Lower leg skin (tissue), 4 donors: ENCODE data around the gene CACNA1S. TPM values are rescaled to one million over a fixed set of nuclear protein-coding genes. Genes with fewer than 3 reads are reported as not detected.

ENCODE experiments used
- DNase-seq, 2 donors: peaks; one replicate each; pipeline ENCODE4 v3.0.0-alpha.2; 2019; ENCODE audit warnings: low spot score in 2 of 2
- H3K4me3 ChIP-seq: fragments of 200-600 bp; sonication (generic); 2 replicates; pipeline ENCODE4 v1.5.1; 2017; ENCODE audit warnings: mild to moderate bottlenecking, low read depth; ENCODE audit not compliant: poor library complexity, severe bottlenecking
- POLR2A ChIP-seq, 2 donors: fragments of 450-650 bp; IDR thresholded peaks; one replicate each; pipeline ENCODE4 v1.6.1; 2016 to 2017; ENCODE audit warnings: antibody characterized with exemption in 2 of 2, mild to moderate bottlenecking in 1 of 2, moderate library complexity in 1 of 2
- WGBS, 2 donors: methylation state at CpG; one replicate each; pipeline ENCODE4 v1.1.5; 2018; 5-methylcytosine and 5-hydroxymethylcytosine counted together
- intact Hi-C: fragments of 100-400 bp; cut with DNase I; formaldehyde crosslinking; loops from one replicate; pipeline ENCODE4 v1.15.0; 2023; ENCODE audit warnings: low total_unique reads
- total RNA-seq, 4 donors: library from RNA; depleted of rRNA; stranded (reverse); fragments of >200 nt; gene quantifications; one replicate each; pipeline ENCODE4 v1.1.0, GENCODE V29; 2016
- TF ChIP-seq, protein P1 (sequence below), 3 donors: fragments of 450-650 bp; IDR thresholded peaks; one replicate each; pipeline ENCODE4 v1.5.1; 2016; ENCODE audit warnings: antibody characterized with exemption in 3 of 3, mild to moderate bottlenecking in 3 of 3, moderate library complexity in 2 of 3

Gene CACNA1S
- total RNA-seq, 4 donors from 2014 or later: 0.04 TPM; not detected in 3

DNA sequence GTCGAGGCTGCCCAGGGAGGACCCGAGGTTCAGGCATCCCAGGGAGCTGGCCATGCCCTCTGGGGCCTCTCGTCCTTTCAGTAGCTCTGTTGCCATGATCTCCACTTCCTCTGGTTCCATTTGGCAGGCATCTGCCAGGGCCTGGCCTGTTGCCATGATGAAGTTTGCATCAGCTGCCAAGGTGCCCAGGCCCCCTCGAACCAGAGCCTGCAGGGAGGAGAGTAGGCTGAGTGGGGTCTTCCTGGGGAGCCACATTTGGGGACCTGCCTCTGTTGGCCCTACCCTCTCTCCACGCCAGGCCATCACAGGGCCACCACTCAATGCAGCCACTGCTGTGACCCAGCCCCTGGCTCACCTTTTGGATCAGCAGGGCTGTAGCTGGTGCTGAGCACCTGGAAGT is 72.3 kb downstream of the CACNA1S start:
- no peak for DNase-seq
- intact Hi-C loops: loop anchor here (5.0 to 10.0 kb wide), 2 partner anchors 68 to 145 kb away; partner anchors contain the start of gene INAVA
- TF ChIP-seq, protein P1, sequence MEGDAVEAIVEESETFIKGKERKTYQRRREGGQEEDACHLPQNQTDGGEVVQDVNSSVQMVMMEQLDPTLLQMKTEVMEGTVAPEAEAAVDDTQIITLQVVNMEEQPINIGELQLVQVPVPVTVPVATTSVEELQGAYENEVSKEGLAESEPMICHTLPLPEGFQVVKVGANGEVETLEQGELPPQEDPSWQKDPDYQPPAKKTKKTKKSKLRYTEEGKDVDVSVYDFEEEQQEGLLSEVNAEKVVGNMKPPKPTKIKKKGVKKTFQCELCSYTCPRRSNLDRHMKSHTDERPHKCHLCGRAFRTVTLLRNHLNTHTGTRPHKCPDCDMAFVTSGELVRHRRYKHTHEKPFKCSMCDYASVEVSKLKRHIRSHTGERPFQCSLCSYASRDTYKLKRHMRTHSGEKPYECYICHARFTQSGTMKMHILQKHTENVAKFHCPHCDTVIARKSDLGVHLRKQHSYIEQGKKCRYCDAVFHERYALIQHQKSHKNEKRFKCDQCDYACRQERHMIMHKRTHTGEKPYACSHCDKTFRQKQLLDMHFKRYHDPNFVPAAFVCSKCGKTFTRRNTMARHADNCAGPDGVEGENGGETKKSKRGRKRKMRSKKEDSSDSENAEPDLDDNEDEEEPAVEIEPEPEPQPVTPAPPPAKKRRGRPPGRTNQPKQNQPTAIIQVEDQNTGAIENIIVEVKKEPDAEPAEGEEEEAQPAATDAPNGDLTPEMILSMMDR (IDR thresholded peaks at IDR 0.05): no peak
- no peak for TF ChIP-seq POLR2A (IDR thresholded peaks at IDR 0.05)
- H3K4me3 ChIP-seq: no peak overlapping the region
- WGBS, 2 donors: 86 to 88% methylated on average over 5 of the region's 5 CpGs

DNA sequence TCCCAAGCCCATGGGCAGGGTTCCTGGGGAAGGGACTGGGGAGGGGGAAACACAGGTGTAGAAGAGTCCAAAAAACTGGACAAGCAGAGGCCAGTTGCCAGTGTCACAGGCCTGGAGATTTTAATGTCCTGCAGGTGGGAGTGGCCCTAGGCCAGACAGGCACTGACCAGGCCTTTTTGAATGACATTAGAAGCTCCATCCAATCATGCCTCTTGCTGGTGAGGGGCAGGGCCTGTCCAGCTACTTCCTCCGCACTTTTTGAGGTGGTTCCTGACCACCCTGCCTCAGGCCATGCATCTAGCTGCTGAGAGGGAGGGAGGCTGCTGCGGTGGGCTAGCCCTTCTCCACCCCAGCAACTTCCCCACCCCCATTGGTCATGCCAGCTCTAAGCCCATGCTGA is 72.8 kb downstream of the CACNA1S start:
- intact Hi-C loops: no loop called here
- WGBS, 2 donors: 92 to 95% methylated on average over 2 of the region's 2 CpGs
- no peak overlapping the region for H3K4me3 ChIP-seq
- no peak for TF ChIP-seq POLR2A (IDR thresholded peaks at IDR 0.05)
- TF ChIP-seq, protein P1 (IDR thresholded peaks at IDR 0.05): no peak
- DNase-seq: no peak

DNA sequence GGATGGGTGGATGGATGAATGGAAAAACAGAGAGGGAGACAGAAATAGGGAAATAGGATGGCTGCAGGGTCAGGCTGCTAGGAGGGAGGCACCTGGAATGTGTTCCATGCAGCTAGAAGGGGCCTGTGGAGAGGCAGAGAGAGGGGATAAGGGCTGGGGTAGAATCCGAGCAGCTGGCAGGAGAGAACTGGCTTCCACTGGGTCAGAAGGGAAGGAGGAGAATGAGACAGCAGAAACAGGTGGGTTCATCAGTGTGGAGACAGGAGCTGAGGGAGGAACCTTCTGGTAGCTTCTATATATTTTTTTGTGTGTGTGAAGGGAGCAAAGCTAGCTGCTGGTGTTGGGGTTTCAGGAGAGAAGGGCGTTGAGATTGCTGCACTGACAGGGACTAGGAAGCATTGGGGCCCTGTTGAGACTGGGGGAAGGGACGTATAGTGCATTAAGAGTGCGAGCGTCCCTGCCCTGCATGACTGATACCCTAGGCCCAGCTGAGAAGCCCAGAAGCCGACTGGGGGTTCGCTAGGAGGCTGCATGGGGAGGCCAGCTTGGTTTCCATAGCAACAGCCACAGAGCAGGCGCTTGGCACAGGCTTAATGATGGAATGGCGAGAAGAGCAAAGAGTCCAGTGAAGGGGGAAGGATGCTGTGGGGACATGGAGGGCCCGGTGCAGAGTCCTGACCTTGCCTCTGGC is 73.9 kb downstream of the CACNA1S start:
- 93 to 94% methylated on average over 10 of the region's 10 CpGs for WGBS, 2 donors
- no peak for DNase-seq
- intact Hi-C loops: no loop called here
- TF ChIP-seq, protein P1 (IDR thresholded peaks at IDR 0.05): no peak
- TF ChIP-seq POLR2A (IDR thresholded peaks at IDR 0.05): no peak
- no peak overlapping the region for H3K4me3 ChIP-seq

DNA sequence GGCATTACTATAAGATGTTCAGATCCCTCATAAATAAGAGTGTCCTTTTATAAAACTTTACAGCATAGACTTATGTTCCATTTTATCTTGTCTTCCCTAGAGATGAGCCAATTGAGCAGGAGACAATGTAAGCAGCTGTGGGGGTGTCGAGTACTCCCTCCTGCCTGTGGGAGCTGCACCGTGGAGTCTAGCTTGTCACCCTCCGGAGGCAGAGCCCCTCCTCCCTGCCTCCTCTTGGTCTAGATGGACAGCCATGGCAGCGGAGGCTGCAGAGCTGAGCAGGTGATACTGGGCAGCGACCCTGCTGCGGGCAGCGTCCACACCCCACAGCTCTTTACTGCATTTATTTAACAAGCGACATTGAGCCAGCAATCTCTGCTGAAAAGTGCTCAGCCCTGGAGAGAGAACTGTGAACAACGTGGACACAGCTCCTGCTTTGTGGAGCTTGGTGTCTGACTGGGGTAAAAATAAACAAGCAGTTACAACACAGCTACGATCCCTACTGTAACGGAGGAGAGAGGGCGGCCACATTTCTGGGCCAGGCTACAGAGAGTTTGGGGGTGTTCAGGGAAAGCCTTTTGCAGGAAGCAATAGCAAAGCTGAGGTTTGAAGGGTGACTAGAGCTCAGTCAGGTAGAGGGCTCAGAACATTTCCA is 75.9 kb downstream of the CACNA1S start:
- intact Hi-C loops: no loop called here
- no peak overlapping the region for H3K4me3 ChIP-seq
- TF ChIP-seq, protein P1 (IDR thresholded peaks at IDR 0.05): no peak
- TF ChIP-seq POLR2A (IDR thresholded peaks at IDR 0.05): no peak
- 71 to 80% methylated on average over 12 of the region's 12 CpGs for WGBS, 2 donors
- DNase-seq: no peak

DNA sequence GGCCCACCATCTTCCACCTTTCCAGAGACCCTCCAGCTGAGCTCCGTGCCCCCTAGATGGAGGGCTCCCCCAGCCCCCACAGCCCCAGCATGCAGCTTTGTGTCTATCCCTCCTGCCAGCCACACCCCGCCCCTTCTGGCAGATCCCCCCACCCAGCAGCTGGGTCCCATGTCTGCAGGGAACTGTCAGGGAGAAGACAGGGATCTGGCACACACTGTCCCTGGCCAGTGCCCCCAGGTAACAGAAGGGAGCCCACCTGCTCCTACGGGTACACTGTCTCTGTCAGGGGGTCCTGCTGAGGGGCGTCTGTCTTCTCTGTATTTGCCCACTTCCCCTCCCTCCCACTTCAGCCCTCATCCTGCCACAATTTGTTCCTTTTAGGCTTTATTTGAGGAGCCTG is 77.6 kb downstream of the CACNA1S start:
- WGBS, 2 donors: 80 to 96% methylated on average over 2 to 4 of the region's 4 CpGs
- DNase-seq: no peak
- no peak overlapping the region for H3K4me3 ChIP-seq
- intact Hi-C loops: no loop called here
- TF ChIP-seq, protein P1 (IDR thresholded peaks at IDR 0.05): no peak
- TF ChIP-seq POLR2A (IDR thresholded peaks at IDR 0.05): no peak
